Measurements from ENCODE around the gene SHQ1. TPM values are rescaled to one million over a fixed set of nuclear protein-coding genes. Genes with fewer than 3 reads are reported as not detected.

Gene SHQ1
- total RNA-seq, 1 donor from 2014 or later: 20.7 TPM

DNA sequence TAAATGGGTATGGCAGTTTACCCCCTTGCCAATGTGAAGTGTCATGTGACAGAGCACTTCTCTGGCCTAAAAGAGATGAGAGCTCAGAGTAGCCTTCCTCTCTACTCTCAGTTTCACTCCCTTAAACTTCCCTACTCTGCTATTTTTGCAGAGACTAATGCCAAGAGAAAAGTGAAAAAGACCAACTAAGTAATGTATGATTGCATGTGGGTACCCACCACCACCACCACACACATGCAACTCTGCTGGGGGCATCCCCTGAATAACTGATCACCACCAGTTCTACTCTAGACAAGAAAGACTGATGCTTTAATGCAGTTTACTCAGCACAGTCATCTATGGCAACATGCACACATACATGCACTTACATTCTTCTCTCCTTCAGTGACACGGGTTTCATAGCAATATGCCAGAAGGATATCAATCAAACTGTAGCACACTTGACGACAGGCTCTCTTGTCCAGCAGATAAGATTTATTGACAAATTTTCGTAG is 31.3 kb downstream of the SHQ1 start:
- TF ChIP-seq, protein P1, sequence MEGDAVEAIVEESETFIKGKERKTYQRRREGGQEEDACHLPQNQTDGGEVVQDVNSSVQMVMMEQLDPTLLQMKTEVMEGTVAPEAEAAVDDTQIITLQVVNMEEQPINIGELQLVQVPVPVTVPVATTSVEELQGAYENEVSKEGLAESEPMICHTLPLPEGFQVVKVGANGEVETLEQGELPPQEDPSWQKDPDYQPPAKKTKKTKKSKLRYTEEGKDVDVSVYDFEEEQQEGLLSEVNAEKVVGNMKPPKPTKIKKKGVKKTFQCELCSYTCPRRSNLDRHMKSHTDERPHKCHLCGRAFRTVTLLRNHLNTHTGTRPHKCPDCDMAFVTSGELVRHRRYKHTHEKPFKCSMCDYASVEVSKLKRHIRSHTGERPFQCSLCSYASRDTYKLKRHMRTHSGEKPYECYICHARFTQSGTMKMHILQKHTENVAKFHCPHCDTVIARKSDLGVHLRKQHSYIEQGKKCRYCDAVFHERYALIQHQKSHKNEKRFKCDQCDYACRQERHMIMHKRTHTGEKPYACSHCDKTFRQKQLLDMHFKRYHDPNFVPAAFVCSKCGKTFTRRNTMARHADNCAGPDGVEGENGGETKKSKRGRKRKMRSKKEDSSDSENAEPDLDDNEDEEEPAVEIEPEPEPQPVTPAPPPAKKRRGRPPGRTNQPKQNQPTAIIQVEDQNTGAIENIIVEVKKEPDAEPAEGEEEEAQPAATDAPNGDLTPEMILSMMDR (conservative IDR thresholded peaks at IDR 0.05): no peak
- Mint-ChIP-seq H3K4me3 (no peak overlapping the region), H3K4me1 (peaks cover 5% of the 10 kb centered on the region), H3K27me3 (ENCODE audit: low read depth) (no peaks in the 10 kb centered on the region), H3K36me3 (ENCODE audit: low read depth) (no peaks in the 10 kb centered on the region), H3K27ac (ENCODE audit: unreplicated experiment) (no peak overlapping the region), H3K9me3 (no peaks in the 10 kb centered on the region)
- no peak for DNase-seq (ENCODE audit: low read depth, low spot score)

DNA sequence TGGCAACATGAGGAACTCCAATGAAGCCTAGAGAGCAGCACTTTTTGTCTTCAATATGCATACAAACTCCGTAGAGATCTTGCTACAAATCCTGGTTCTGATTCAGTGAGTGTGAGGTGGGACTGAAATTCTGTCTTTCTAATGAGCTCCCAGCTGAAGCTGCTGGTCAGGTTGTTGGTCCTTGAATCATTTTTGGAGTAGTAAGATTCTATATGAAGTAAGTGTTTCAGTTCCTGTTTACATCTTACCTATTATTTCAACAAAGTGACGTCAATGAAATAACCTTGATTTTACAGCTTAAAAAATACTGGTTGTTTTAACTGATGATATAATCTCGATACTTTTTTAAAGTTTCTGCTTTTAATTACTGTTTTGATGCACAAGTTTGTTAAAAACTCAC is 33.9 kb downstream of the SHQ1 start:
- Mint-ChIP-seq H3K27ac (ENCODE audit: unreplicated experiment) (no peak overlapping the region), H3K4me3 (no peak overlapping the region), H3K36me3 (ENCODE audit: low read depth) (no peaks in the 10 kb centered on the region), H3K4me1 (peaks cover 9% of the 10 kb centered on the region), H3K9me3 (no peaks in the 10 kb centered on the region), H3K27me3 (ENCODE audit: low read depth) (no peaks in the 10 kb centered on the region)
- TF ChIP-seq, protein P1 (conservative IDR thresholded peaks at IDR 0.05): no peak
- DNase-seq (ENCODE audit: low read depth, low spot score): no peak

DNA sequence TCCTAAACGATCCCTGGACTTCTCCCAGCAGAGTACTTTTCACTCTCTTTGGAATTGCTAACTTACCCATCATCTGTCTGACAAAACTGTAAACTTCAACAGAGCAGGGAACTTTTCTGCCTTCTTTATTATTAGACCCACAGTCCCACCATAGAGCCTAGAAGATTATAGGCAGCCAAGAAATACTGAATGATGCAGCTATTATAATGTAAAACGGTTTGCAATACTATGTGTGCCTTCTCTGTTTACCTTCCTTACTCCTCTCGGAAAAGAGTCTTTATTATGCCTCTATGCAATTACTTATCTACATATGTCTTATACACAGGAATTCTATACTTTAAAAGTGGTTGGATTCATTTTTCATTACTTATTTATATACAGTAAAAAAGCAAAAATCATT is 36.0 kb downstream of the SHQ1 start:
- Mint-ChIP-seq H3K4me1 (peaks cover 4% of the 10 kb centered on the region), H3K27me3 (ENCODE audit: low read depth) (no peaks in the 10 kb centered on the region), H3K4me3 (no peak overlapping the region), H3K27ac (ENCODE audit: unreplicated experiment) (no peak overlapping the region), H3K9me3 (no peaks in the 10 kb centered on the region), H3K36me3 (ENCODE audit: low read depth) (no peaks in the 10 kb centered on the region)
- DNase-seq (ENCODE audit: low read depth, low spot score): no peak
- TF ChIP-seq, protein P1 (conservative IDR thresholded peaks at IDR 0.05): no peak

DNA sequence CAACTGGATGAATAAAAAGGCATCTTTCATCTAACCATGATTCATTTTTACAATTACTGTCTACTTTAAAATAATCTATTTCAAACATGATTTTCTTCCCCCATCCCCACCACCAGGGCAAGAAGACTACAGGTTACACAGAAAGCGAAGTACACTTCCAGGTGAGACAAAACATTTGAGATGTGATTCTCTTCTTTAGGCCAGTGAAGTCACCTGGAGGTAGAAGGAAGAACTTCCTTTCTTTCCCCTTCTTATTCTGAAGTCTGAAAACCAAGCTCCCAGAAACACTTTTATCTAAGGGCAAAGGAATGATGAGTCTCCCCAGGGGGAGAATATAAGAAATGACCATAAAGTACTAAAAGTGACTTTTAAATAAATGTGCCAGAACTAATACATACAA is 36.7 kb downstream of the SHQ1 start:
- H3K4me1 Mint-ChIP-seq: peaks cover 4% of the 10 kb centered on the region
- H3K27me3 Mint-ChIP-seq (ENCODE audit: low read depth): no peaks in the 10 kb centered on the region
- DNase-seq (ENCODE audit: low read depth, low spot score): no peak
- H3K36me3 Mint-ChIP-seq (ENCODE audit: low read depth): no peaks in the 10 kb centered on the region
- no peaks in the 10 kb centered on the region for H3K9me3 Mint-ChIP-seq
- no peak overlapping the region for H3K27ac Mint-ChIP-seq (ENCODE audit: unreplicated experiment)
- H3K4me3 Mint-ChIP-seq: no peak overlapping the region
- TF ChIP-seq, protein P1 (conservative IDR thresholded peaks at IDR 0.05): peak; percentile 47

DNA sequence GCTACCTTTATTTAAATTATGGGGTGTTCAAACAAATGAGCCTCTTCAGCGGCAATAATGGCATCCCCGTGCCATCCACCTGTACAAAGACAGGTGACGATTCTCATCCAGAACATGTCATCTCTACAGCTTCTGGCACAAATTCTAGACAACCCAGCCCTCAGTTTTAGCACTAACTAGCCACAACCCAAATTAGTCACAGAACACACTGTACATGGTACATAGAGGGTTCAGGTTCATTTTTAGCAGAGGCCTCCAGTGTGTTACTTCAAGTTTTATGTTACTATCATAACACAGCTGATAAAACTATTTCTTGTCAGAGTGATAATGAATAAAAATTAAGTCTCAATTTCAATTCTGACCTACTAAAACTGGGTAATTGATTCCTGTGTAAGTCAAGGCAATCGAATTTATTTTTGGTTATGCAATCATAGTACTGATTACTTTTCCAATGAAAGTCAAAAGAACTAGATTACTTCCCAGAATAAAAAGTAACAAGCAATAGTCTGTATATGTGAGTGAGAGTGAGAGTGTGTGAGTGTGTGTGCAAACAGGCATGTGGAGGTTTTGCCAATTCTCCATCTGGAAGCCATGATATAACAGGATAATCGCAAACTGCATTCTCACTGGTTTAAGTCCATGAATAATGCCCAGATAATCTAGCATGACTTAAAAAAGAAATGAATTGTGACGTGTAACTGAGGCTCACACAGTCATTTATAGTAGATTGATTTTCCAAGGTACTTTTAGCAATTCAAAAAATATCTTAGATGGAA is 37.4 kb downstream of the SHQ1 start:
- Mint-ChIP-seq H3K36me3 (ENCODE audit: low read depth) (no peaks in the 10 kb centered on the region), H3K27me3 (ENCODE audit: low read depth) (no peaks in the 10 kb centered on the region), H3K9me3 (no peaks in the 10 kb centered on the region), H3K4me1 (peaks cover 4% of the 10 kb centered on the region), H3K4me3 (no peak overlapping the region), H3K27ac (ENCODE audit: unreplicated experiment) (no peak overlapping the region)
- DNase-seq (ENCODE audit: low read depth, low spot score): no peak
- TF ChIP-seq, protein P1 (conservative IDR thresholded peaks at IDR 0.05): no peak

Data from neural crest cell (in vitro differentiated cells).